ENCODE data around the gene FEM1B.

FEM1B gene

GRCh38 chr15:68330416-68330815 lies 52.9 kb downstream of the FEM1B start:
- DNase-seq = no peak

- no peak for DNase-seq
Observed at GRCh38 chr15:68330901-68331300, 53.4 kb downstream of the FEM1B start.

GRCh38 chr15:68332266-68332665 lies 54.7 kb downstream of the FEM1B start:
- DNase-seq = no peak

- no peak for DNase-seq
Observed at GRCh38 chr15:68333775-68334470, 56.4 kb downstream of the FEM1B start.

- no peak for DNase-seq
Observed at GRCh38 chr15:68334661-68335124, 57.1 kb downstream of the FEM1B start.

GRCh38 chr15:68335251-68335650 lies 57.7 kb downstream of the FEM1B start:
- DNase-seq = peak; percentile 68

GRCh38 chr15:68335655-68336054 lies 58.1 kb downstream of the FEM1B start:
- DNase-seq = no peak

GRCh38 chr15:68336516-68336915 lies 59.0 kb downstream of the FEM1B start:
- DNase-seq = no peak

- DNase-seq = no peak
Observed at GRCh38 chr15:68337826-68338225, 60.3 kb downstream of the FEM1B start.

- DNase-seq = no peak
Observed at GRCh38 chr15:68339481-68339880, 61.9 kb downstream of the FEM1B start.

- no peak for DNase-seq
Observed at GRCh38 chr15:68340726-68341671, 63.5 kb downstream of the FEM1B start.

- DNase-seq = no peak
Observed at GRCh38 chr15:68341760-68342725, 64.5 kb downstream of the FEM1B start.

GRCh38 chr15:68343579-68344225 lies 66.2 kb downstream of the FEM1B start:
- DNase-seq = no peak

- DNase-seq = no peak
Observed at GRCh38 chr15:68344600-68344999, 67.1 kb downstream of the FEM1B start.

Data from NCI-H2107 (cell line).